ENCODE measurements around the gene GNG13. TPM values are rescaled to one million over a fixed set of nuclear protein-coding genes. Genes with fewer than 3 reads are reported as not detected.

GNG13 gene
- total RNA-seq, 2 experiments from 2014 or later: not detected

GRCh38 chr16:814974-815373, 14.4 kb upstream of the GNG13 start:
- Mint-ChIP-seq H3K27me3 (peaks cover 16% of the 10 kb centered on the region), H3K27ac (no peak overlapping the region), H3K36me3 (no peaks in the 10 kb centered on the region), H3K4me1 (peaks cover 8% of the 10 kb centered on the region), H3K9me3 (ENCODE audit: low read depth) (no peaks in the 10 kb centered on the region), H3K4me3 (no peak overlapping the region)
- ATAC-seq: no peak
- DNase-seq: no peak
- CTCF ChIA-PET: interaction anchor here (1.1 to 2.1 kb wide), 3 partner anchors 240 to 288 kb away, joined by 3 to 5 read pairs (median 4); no protein-coding TSS in a partner anchor

DNA sequence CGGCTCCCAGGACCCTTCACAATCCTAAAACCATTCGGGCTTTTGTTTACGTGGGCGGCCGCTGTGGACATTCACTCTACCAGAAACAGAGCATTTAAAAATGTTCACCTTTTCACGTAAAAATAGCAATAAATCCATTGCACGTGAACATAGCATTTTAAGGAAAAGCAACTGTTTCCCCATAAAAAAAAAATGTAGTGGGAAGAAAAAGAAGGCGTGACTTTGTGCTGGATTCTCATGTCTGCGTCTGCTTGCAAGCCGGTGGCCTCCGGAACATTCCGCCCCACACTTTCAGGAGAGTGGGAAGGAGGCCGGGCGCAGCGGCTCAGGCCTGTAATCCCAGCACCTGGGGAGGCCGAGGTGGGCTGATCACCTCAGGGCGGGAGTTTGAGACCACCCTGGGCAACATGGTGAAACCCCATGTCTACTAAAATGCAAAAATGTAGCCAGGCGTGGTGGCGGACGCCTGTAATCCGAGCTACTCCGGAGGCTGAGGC, 13.4 kb upstream of the GNG13 start:
- ATAC-seq (no peak), DNase-seq (no peak)
- H3K4me1 Mint-ChIP-seq: no peaks in the 10 kb centered on the region
- no peak overlapping the region for H3K4me3 Mint-ChIP-seq
- H3K9me3 Mint-ChIP-seq (ENCODE audit: low read depth): no peaks in the 10 kb centered on the region
- H3K36me3 Mint-ChIP-seq: no peaks in the 10 kb centered on the region
- H3K27ac Mint-ChIP-seq: no peak overlapping the region
- peaks cover 16% of the 10 kb centered on the region for H3K27me3 Mint-ChIP-seq
- CTCF ChIA-PET: interaction anchor here (1.4 to 2.1 kb wide), 2 partner anchors 241 to 245 kb away, joined by 4 to 5 read pairs; no protein-coding TSS in a partner anchor

DNA sequence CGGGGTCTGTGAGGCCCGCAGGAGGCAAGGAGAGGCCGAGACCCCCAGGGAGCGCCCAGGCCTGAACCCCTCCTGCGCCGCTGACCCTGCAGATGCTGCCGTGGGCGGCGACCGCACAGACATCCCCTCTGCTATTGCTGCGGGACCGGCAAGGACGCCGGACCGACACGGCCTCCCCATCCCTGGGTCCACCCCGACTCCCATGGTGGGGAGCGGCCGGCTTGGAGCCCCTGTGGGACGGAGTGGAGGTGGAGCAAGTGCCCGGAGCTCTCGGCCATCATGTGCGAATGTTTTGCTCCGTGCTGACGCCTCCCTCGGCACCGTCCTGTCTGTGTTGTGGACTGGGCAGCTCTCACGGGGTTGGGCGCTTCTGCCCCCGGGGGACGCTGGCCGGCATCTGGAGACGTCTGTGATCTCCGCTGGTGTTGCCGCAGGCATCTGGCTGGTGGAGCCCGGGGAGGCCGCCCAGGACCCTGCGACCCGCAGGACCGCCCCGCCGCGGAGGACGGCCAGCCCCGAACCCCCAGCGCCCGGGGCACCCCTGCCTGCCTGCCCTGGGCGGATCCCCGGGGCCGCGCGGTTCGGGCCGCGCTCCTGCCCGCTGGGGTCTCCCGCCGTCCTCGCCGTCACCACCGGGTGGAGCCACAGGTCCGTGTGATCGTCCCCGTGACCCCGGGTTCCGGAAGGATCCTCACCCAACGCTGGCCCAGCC, 12.8 kb upstream of the GNG13 start:
- peak; percentile 54 for DNase-seq
- H3K36me3 Mint-ChIP-seq: no peaks in the 10 kb centered on the region
- H3K4me1 Mint-ChIP-seq: peaks cover 3% of the 10 kb centered on the region
- H3K9me3 Mint-ChIP-seq (ENCODE audit: low read depth): no peaks in the 10 kb centered on the region
- no peak overlapping the region for H3K4me3 Mint-ChIP-seq
- ATAC-seq: peak; percentile 81
- H3K27ac Mint-ChIP-seq: no peak overlapping the region
- CTCF ChIA-PET: interaction anchor here (1.5 kb wide), 1 partner anchor 290 kb away, joined by 3 read pairs; no protein-coding TSS in a partner anchor
- peaks cover 16% of the 10 kb centered on the region for H3K27me3 Mint-ChIP-seq

DNA sequence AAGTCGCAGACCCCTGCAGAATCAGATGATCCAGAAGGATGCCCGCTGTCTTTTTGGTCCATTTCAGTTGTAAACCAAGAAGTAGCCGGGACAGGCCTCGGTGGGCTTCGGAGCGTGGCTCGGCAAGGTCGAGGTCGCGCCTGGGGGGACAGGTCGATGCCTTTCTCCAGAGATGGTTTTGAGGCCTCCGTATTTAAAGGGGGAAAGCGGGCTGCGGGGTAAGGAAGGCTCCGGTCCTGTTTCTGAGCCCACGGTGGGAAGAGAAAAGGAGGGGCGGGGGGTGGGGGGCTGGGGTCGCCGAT, 7.5 kb upstream of the GNG13 start:
- CTCF ChIA-PET: no interaction called here
- peak overlapping the region; percentile 93 for H3K4me3 Mint-ChIP-seq

DNA sequence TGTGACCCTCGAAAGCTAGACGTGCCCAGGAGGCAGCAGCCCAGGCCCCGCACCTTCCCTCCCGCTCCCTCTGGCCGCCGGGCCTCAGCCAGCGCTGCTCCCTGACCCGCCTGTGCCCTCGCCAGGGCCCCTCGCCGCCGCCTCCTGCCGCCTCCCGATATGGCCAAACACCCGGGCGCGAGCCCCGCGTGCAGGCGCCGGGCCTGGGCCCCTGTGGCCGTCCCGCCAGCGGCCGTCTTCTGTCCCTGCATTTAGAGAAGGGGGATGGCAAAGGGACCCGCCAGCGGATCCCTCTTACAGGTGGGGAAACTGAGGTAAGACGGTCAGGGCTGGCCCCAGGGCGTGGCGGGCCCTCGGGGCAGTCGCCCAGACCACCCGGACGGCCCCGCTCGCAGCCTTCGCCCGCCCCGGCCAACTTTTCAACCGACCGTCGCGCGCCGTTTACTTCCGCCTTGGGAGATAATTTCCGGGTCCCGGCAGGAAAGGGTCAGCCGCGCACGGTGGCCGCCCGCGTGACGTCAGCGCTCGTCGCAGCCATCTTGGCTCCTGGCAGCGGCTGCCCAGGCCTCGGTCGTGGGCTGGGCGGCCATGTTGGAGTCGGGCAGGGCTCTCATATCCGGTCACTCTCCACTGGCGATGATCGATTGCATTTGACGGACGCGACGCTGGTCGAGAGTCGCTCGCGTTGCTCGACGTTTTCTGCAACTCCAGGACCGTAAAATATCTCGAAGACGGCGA, 7.0 kb upstream of the GNG13 start:
- peak overlapping the region; percentile 93 for H3K4me3 Mint-ChIP-seq
- ATAC-seq (peak; percentile 97), DNase-seq (peak; percentile 95)
- peaks cover 12% of the 10 kb centered on the region for H3K4me1 Mint-ChIP-seq
- peak overlapping the region; percentile 92 for H3K27ac Mint-ChIP-seq
- H3K36me3 Mint-ChIP-seq: no peaks in the 10 kb centered on the region
- H3K9me3 Mint-ChIP-seq (ENCODE audit: low read depth): no peaks in the 10 kb centered on the region
- CTCF ChIA-PET: interaction anchor here (0.9 to 1.7 kb wide), 4 partner anchors 19 to 296 kb away, joined by 3 to 5 read pairs (median 4); partner anchors contain the start of genes CHTF18 and RPUSD1
- H3K27me3 Mint-ChIP-seq: peaks cover 4% of the 10 kb centered on the region

More for the DNA sequence above, 7.5 kb upstream of the GNG13 start:
- H3K36me3 Mint-ChIP-seq: no peaks in the 10 kb centered on the region
- H3K27ac Mint-ChIP-seq: peak overlapping the region; percentile 92
- DNase-seq (no peak), ATAC-seq (no peak)
- no peaks in the 10 kb centered on the region for H3K9me3 Mint-ChIP-seq (ENCODE audit: low read depth)
- H3K4me1 Mint-ChIP-seq: peaks cover 12% of the 10 kb centered on the region
- H3K27me3 Mint-ChIP-seq: peaks cover 8% of the 10 kb centered on the region

DNA sequence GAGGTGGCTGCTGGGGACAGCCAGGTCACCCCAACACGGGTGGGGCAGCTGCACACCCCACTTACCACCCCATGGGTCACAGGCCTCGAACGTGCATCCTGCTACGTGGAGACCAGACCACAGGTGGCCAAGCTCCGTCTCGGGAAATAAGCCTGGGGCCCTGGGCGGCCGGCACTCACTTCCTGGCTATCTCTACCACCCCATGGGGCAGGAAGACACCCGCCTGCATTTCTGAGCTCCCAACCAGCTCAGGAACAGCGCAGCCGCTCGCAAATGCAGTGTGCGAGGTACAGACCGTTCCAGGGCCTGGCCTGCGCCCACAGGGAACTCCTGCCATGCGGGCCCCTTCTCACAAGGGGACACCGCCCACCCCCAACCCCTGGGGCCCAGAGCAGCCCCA, 4.9 kb upstream of the GNG13 start:
- peaks cover 8% of the 10 kb centered on the region for H3K27me3 Mint-ChIP-seq
- H3K4me3 Mint-ChIP-seq: no peak overlapping the region
- H3K9me3 Mint-ChIP-seq (ENCODE audit: low read depth): no peaks in the 10 kb centered on the region
- H3K4me1 Mint-ChIP-seq: peaks cover 12% of the 10 kb centered on the region
- no peaks in the 10 kb centered on the region for H3K36me3 Mint-ChIP-seq
- CTCF ChIA-PET: interaction anchor here (0.9 to 1.7 kb wide), 2 partner anchors 17 to 20 kb away, joined by 3 to 5 read pairs; partner anchors contain the start of genes CHTF18 and RPUSD1
- no peak for ATAC-seq
- DNase-seq: no peak
- H3K27ac Mint-ChIP-seq: no peak overlapping the region

- no peak overlapping the region for H3K27ac Mint-ChIP-seq
- no peak for ATAC-seq
- no peaks in the 10 kb centered on the region for H3K9me3 Mint-ChIP-seq (ENCODE audit: low read depth)
- no peak overlapping the region for H3K4me3 Mint-ChIP-seq
- no peaks in the 10 kb centered on the region for H3K36me3 Mint-ChIP-seq
- CTCF ChIA-PET: interaction anchor here (0.9 kb wide), 2 partner anchors 19 kb away, joined by 3 read pairs; no protein-coding TSS in a partner anchor
- H3K27me3 Mint-ChIP-seq: peaks cover 10% of the 10 kb centered on the region
- peaks cover 12% of the 10 kb centered on the region for H3K4me1 Mint-ChIP-seq
- no peak for DNase-seq
These were observed 3.9 kb upstream of the GNG13 start for GRCh38 chr16:804193-805048.

DNA sequence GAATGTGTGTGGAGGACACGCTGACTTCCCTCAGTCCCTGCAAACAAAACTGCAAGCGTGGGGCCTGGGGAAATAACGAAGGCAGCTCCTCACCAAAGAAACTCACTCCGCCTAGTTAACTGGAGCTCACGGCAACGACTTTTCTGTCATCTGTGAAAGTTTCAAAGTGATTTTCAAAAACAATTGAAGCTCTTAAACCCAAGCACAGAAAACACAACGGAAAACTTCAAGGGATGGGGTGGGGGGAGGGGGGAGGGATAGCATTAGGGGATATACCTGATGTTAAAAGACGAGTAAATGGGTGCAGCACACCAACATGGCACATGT, 3.2 kb upstream of the GNG13 start:
- Mint-ChIP-seq H3K36me3 (no peaks in the 10 kb centered on the region), H3K27ac (no peak overlapping the region), H3K9me3 (ENCODE audit: low read depth) (no peaks in the 10 kb centered on the region), H3K4me1 (peaks cover 12% of the 10 kb centered on the region), H3K4me3 (no peak overlapping the region), H3K27me3 (peaks cover 10% of the 10 kb centered on the region)
- DNase-seq (no peak), ATAC-seq (no peak)
- CTCF ChIA-PET: interaction anchor here (0.9 kb wide), 1 partner anchor 19 kb away, joined by 3 read pairs; no protein-coding TSS in a partner anchor

- H3K27ac Mint-ChIP-seq: no peak overlapping the region
- ATAC-seq: no peak
- no peaks in the 10 kb centered on the region for H3K9me3 Mint-ChIP-seq (ENCODE audit: low read depth)
- no peak overlapping the region for H3K4me3 Mint-ChIP-seq
- CTCF ChIA-PET: interaction anchor here (0.9 kb wide), 1 partner anchor 18 kb away, joined by 3 read pairs; no protein-coding TSS in a partner anchor
- no peak for DNase-seq
- peaks cover 10% of the 10 kb centered on the region for H3K27me3 Mint-ChIP-seq
- H3K36me3 Mint-ChIP-seq: no peaks in the 10 kb centered on the region
- peaks cover 7% of the 10 kb centered on the region for H3K4me1 Mint-ChIP-seq
These were observed 2.6 kb upstream of the GNG13 start for GRCh38 chr16:802914-803753.

DNA sequence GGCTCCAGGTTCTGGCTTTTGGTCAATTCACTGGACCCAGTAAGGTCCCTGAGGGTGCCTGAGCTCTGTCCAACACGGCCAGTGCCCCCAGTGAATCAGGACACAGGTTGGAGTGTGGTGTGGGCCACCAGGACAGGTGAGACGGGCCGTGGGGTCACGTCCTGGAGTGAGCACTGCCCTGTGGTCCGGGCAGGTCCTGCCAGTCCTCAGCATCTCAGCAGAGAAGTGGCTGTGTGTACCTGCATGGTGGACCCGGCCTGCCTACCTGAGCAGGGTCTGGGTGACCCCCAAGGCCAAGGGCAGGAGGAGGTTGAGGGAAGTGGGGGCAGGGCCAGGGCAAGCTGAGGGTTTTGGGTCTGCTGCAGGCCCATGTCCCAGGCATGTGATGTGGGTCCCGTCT, 1.9 kb upstream of the GNG13 start:
- H3K4me1 Mint-ChIP-seq: peaks cover 3% of the 10 kb centered on the region
- no peaks in the 10 kb centered on the region for H3K9me3 Mint-ChIP-seq (ENCODE audit: low read depth)
- CTCF ChIA-PET: interaction anchor here (1.6 kb wide), 1 partner anchor 14 kb away, joined by 3 read pairs; the partner anchor contains the start of genes CHTF18 and RPUSD1
- H3K27ac Mint-ChIP-seq: no peak overlapping the region
- peaks cover 10% of the 10 kb centered on the region for H3K27me3 Mint-ChIP-seq
- ATAC-seq (no peak), DNase-seq (no peak)
- peaks cover under 1% of the 10 kb centered on the region for H3K36me3 Mint-ChIP-seq
- no peak overlapping the region for H3K4me3 Mint-ChIP-seq

DNA sequence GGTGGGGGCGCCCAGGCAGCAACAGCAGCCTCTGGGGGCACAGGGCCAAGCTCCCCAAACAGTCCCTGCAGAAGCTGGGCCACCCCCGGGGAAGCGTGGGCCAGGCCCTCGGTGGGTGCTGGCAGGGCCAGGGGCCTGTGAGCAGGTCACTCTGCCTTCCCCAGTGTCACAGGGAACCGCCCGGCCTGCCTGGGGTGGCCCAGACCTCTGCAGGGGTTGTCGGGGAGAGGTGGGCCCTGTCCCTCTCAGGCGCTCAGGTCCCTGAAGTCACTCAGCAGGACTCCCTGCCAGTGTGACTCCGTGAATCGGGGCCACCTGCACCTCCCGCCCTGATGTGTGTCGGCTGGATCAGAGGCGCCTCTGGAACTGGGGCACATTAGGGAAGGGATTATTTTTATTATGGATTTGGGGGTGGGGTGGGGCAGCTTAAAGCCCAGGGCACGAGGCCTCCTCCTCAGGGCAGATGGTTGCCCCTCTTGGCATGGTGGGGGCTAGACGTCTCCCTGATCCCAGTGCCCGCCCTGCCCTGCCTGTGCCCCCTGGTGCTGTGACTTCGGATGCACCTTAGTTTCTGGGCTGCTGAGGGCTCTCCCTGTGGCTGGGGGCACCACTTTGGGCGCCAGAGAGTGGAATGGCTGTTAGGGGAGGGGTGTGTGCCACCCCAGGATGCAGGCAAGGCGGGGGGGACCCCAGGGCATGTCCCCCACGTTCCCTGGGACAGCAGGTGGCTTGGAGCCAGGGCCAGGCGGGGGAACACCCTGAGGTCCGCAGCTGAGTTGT, 1.2 kb upstream of the GNG13 start:
- Mint-ChIP-seq H3K4me3 (no peak overlapping the region), H3K36me3 (peaks cover 4% of the 10 kb centered on the region), H3K4me1 (peaks cover 3% of the 10 kb centered on the region), H3K9me3 (ENCODE audit: low read depth) (no peaks in the 10 kb centered on the region), H3K27me3 (peaks cover 10% of the 10 kb centered on the region), H3K27ac (peak overlapping the region; percentile 56)
- ATAC-seq: no peak
- CTCF ChIA-PET: interaction anchor here (1.6 kb wide), 1 partner anchor 13 kb away, joined by 3 read pairs; the partner anchor contains the start of genes CHTF18 and RPUSD1
- no peak for DNase-seq

Measured in activated CD8-positive, alpha-beta memory T cell treated with anti-CD3 and anti-CD28 coated beads, Interleukin-2, amount 10 ng/mL, durations not matched to agents 7 days and 5 days (primary cell).